ENCODE data around the gene TRAPPC1.

The TRAPPC1 gene

GRCh38 chr17:7903154-7904103 lies 28.3 kb downstream of the TRAPPC1 start:
- no peak overlapping the region for H3K4me3 ChIP-seq (ENCODE audit: low read depth, low read length)
- TF ChIP-seq CTCF (IDR thresholded peaks at IDR 0.05; ENCODE audit: borderline replicate concordance, insufficient read depth, low read depth, low read length), result no peak

GRCh38 chr17:7897773-7898172 lies 34.0 kb downstream of the TRAPPC1 start:
- no peak for TF ChIP-seq CTCF (IDR thresholded peaks at IDR 0.05; ENCODE audit: borderline replicate concordance, insufficient read depth, low read depth, low read length)

GRCh38 chr17:7897090-7897489 lies 34.7 kb downstream of the TRAPPC1 start:
- no peak for TF ChIP-seq CTCF (IDR thresholded peaks at IDR 0.05; ENCODE audit: borderline replicate concordance, insufficient read depth, low read depth, low read length)

More at GRCh38 chr17:7897773-7898172, 34.0 kb downstream of the TRAPPC1 start:
- no peak overlapping the region for H3K4me3 ChIP-seq (ENCODE audit: low read depth, low read length)

GRCh38 chr17:7894866-7895265 lies 36.9 kb downstream of the TRAPPC1 start:
- no peak for TF ChIP-seq CTCF (IDR thresholded peaks at IDR 0.05; ENCODE audit: borderline replicate concordance, insufficient read depth, low read depth, low read length)
- H3K4me3 ChIP-seq (ENCODE audit: low read depth, low read length), result no peak overlapping the region

More at GRCh38 chr17:7897090-7897489, 34.7 kb downstream of the TRAPPC1 start:
- H3K4me3 ChIP-seq (ENCODE audit: low read depth, low read length), result no peak overlapping the region

- TF ChIP-seq CTCF (IDR thresholded peaks at IDR 0.05; ENCODE audit: borderline replicate concordance, insufficient read depth, low read depth, low read length), result no peak
- H3K4me3 ChIP-seq (ENCODE audit: low read depth, low read length), result no peak overlapping the region
Observed at GRCh38 chr17:7894226-7894625, 37.5 kb downstream of the TRAPPC1 start.

GRCh38 chr17:7893187-7893880 lies 38.4 kb downstream of the TRAPPC1 start:
- no peak for TF ChIP-seq CTCF (IDR thresholded peaks at IDR 0.05; ENCODE audit: borderline replicate concordance, insufficient read depth, low read depth, low read length)
- H3K4me3 ChIP-seq (ENCODE audit: low read depth, low read length), result no peak overlapping the region

Measured in GM12875 (cell line).